Measurements from ENCODE around the gene C9orf72. TPM values are rescaled to one million over a fixed set of nuclear protein-coding genes. Genes with fewer than 3 reads are reported as not detected.
"Not testable (repeated sequence)": the region's sequence is repeated elsewhere in the genome, so short reads cannot be mapped to it uniquely, and the experiment has no call there.

C9orf72 gene
- total RNA-seq, 2 experiments from 2014 or later = 7.7 to 9.4 TPM

GRCh38 chr9:27520986-27521385 is 52.3 kb downstream of the C9orf72 start:
- Mint-ChIP-seq H3K4me3 (no peak overlapping the region), H3K27me3 (no peaks in the 10 kb centered on the region), H3K27ac (no peak overlapping the region), H3K36me3 (peaks cover 2% of the 10 kb centered on the region), H3K4me1 (no peaks in the 10 kb centered on the region), H3K9me3 (no peaks in the 10 kb centered on the region)
- no peak for DNase-seq

GRCh38 chr9:27519466-27520465 is 53.5 kb downstream of the C9orf72 start:
- no peak for DNase-seq
- Mint-ChIP-seq H3K27ac (no peak overlapping the region), H3K27me3 (no peaks in the 10 kb centered on the region), H3K4me1 (no peaks in the 10 kb centered on the region), H3K9me3 (no peaks in the 10 kb centered on the region), H3K4me3 (no peak overlapping the region), H3K36me3 (peaks cover 2% of the 10 kb centered on the region)

DNA sequence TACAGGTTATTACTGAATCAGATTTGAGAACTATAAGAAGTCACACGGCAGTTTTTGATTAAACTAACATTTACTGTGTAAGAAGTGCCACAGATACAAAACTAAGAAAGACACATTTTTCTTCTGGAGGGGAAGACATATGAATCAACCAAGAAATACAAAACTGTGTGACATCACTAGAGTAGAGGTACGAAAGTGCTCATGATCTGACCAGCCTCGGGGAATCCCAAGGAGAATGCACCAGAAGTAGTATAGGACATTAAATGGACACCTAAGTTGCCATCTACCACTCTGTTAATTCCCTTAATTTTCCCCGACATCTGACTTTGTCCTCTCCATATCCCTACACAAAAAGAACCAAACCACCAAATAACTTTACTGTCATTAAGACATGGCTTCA is 54.5 kb downstream of the C9orf72 start:
- Mint-ChIP-seq H3K4me3 (no peak overlapping the region), H3K36me3 (peaks cover 2% of the 10 kb centered on the region), H3K27ac (no peak overlapping the region), H3K4me1 (no peaks in the 10 kb centered on the region), H3K27me3 (no peaks in the 10 kb centered on the region), H3K9me3 (no peaks in the 10 kb centered on the region)
- DNase-seq = no peak

DNA sequence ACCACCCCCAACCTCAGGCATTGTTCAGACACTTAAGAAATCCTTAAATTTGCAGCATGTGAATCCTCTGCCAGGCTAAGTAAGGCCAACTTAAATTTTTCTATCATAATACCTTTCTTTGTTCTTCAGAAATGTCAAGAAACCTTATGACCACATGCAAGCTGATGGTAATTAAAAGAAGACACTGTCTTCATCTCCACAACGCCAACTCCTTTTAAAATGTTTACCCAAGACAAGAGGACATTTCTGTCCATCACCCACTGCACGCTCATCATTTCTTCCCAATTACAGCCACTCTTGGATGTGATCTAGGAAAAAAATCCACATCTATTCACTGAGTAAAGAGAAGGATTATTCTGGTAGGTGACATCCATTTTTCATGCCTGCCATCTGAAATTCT is 55.3 kb downstream of the C9orf72 start:
- no peak overlapping the region for H3K27ac Mint-ChIP-seq
- no peaks in the 10 kb centered on the region for H3K27me3 Mint-ChIP-seq
- peaks cover 6% of the 10 kb centered on the region for H3K36me3 Mint-ChIP-seq
- H3K9me3 Mint-ChIP-seq = no peaks in the 10 kb centered on the region
- no peak overlapping the region for H3K4me3 Mint-ChIP-seq
- no peak for DNase-seq
- H3K4me1 Mint-ChIP-seq = no peaks in the 10 kb centered on the region

DNA sequence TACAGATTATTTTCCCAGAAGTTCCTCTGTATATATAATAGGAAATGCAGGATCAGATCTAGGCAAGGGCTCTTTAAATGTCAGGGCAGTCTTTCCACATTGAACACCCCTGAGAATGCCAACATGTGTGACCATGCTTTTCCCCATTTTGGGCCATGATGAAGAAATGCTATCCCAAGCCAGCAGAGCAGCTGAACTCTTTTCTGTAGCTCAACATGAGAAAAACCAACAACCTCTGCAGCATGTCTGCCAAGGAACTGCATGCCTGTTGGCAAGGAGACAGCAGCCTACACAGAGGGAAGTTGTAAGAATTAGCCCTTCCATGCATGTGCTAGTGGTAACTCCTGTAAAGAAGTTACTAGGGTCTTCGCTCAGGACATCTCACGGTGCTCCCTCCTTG is 58.7 kb downstream of the C9orf72 start:
- no peak for DNase-seq
- Mint-ChIP-seq H3K4me1 (no peaks in the 10 kb centered on the region), H3K9me3 (no peaks in the 10 kb centered on the region), H3K4me3 (no peak overlapping the region), H3K27me3 (no peaks in the 10 kb centered on the region), H3K36me3 (peaks cover 6% of the 10 kb centered on the region), H3K27ac (no peak overlapping the region)

DNA sequence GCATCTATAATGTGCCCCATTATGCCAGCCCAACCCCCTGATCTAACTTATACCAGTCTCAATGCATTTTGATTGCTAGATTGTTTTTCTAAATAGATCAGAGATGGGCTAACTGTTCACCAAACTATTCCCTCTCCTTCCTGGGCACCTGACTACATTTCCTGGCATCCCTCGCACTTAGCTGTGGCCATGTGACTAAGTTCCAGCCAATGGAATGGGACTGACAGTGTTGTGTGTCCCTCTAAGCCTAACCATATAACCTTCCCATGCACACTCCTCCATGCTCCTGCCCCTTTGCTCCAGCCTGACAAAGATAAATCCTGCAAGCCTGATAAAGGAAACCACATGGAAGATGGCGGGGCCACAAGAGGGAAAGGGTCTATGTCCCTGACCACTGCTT is 61.5 kb downstream of the C9orf72 start:
- Mint-ChIP-seq H3K27ac (no peak overlapping the region), H3K36me3 (peaks cover 4% of the 10 kb centered on the region), H3K27me3 (no peaks in the 10 kb centered on the region), H3K4me1 (no peaks in the 10 kb centered on the region), H3K4me3 (no peak overlapping the region), H3K9me3 (no peaks in the 10 kb centered on the region)
- no peak for DNase-seq

DNA sequence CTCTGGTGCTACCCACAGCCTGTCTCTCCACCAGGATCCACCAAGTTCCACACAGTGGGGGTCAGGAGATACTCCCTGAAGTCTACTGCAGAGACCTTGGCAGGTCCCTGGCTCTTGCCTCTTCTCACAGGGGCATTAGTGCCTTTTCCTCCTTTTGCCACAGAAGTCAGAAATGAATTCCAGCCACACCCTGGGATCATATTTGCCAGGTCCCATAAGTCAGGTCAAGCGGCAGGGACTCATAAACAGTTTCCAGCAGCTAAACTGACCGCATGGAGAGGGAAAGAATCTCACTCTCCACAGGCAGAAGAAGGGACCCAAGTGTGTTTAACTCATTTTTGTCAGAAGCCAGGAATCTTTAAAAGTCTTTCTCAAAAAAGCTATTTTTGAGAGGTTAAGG is 62.5 kb downstream of the C9orf72 start:
- Mint-ChIP-seq H3K27me3 (no peaks in the 10 kb centered on the region), H3K27ac (no peak overlapping the region), H3K4me3 (no peak overlapping the region)

DNA sequence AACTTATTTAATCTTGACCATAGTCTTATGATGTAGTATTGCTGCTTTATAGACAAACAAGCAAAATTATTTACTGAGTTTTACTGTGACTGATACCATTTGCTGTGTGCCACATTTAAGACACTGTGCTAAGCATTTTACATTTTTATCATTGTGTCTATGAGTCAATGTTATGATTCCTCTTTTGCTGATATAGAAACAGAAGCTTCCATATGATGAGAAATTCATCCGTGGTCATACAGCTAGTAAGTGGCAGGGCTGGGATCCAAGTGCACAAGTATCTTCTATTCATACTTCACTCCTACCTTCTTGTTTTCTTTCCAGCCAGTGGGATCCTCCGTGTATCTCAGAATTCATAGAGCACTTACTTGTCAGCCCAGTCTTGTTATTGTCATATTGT is 66.3 kb downstream of the C9orf72 start:
- Mint-ChIP-seq H3K27me3 (no peaks in the 10 kb centered on the region), H3K4me3 (no peak overlapping the region), H3K9me3 (no peaks in the 10 kb centered on the region), H3K4me1 (peaks cover 4% of the 10 kb centered on the region), H3K36me3 (no peaks in the 10 kb centered on the region), H3K27ac (no peak overlapping the region)
- DNase-seq = no peak

More for the DNA sequence above, 62.5 kb downstream of the C9orf72 start:
- no peak for DNase-seq
- peaks cover 4% of the 10 kb centered on the region for H3K36me3 Mint-ChIP-seq
- peaks cover 3% of the 10 kb centered on the region for H3K4me1 Mint-ChIP-seq
- no peaks in the 10 kb centered on the region for H3K9me3 Mint-ChIP-seq

GRCh38 chr9:27505744-27506161 is 67.5 kb downstream of the C9orf72 start:
- Mint-ChIP-seq H3K4me3 (no peak overlapping the region), H3K27me3 (no peaks in the 10 kb centered on the region), H3K4me1 (peaks cover 4% of the 10 kb centered on the region), H3K36me3 (peaks cover 1% of the 10 kb centered on the region), H3K9me3 (no peaks in the 10 kb centered on the region), H3K27ac (no peak overlapping the region)
- no peak for DNase-seq

- no peak overlapping the region for H3K4me3 Mint-ChIP-seq
- H3K36me3 Mint-ChIP-seq = peaks cover 1% of the 10 kb centered on the region
- no peak overlapping the region for H3K27ac Mint-ChIP-seq
- no peaks in the 10 kb centered on the region for H3K27me3 Mint-ChIP-seq
- no peaks in the 10 kb centered on the region for H3K9me3 Mint-ChIP-seq
- DNase-seq = no peak
- peaks cover 9% of the 10 kb centered on the region for H3K4me1 Mint-ChIP-seq
These were observed 69.0 kb downstream of the C9orf72 start for GRCh38 chr9:27504259-27504658.

DNA sequence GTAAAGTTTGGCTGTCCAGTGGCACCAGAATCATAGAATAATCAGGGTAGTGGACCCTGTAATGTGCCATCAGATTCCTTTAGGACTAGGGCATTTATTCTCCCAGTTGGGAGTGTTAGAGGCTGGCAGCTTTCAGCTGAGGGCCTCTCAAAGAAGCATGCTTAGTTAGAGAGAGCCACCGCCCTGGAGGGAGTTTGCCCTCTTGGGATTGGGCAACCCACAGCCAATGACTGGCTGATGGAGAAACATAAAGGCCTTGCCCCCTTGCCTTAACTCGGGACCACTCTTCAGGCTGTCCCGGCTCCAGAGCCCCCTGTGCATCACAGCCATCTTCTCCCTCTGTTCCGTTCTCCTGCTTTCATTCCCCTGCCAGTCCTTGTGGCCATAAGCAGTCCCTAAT is 69.7 kb downstream of the C9orf72 start:
- Mint-ChIP-seq H3K4me3 (no peak overlapping the region), H3K36me3 (peaks cover 1% of the 10 kb centered on the region), H3K27ac (no peak overlapping the region), H3K9me3 (no peaks in the 10 kb centered on the region), H3K4me1 (peaks cover 12% of the 10 kb centered on the region), H3K27me3 (no peaks in the 10 kb centered on the region)
- no peak for DNase-seq

DNA sequence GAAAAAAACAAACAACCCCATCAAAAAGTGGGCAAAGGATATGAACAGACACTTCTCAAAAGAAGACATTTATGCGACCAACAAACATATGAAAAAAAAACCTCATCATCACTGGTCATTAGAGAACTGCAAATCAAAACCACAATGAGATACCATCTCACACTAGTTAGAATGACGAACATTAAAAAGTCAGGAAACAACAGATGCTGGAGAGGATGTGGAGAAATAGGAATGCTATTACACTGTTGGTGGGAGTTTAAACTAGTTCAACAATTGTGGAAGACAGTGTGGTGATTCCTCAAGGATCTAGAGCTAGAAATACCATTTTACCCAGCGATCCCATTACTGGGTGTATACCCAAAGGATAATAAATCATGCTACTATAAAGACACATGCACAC is 72.4 kb downstream of the C9orf72 start:
- H3K27ac Mint-ChIP-seq, DNase-seq, H3K9me3 Mint-ChIP-seq, H3K36me3 Mint-ChIP-seq, H3K4me3 Mint-ChIP-seq, H3K4me1 Mint-ChIP-seq, H3K27me3 Mint-ChIP-seq: not testable (repeated sequence)

GRCh38 chr9:27499451-27499850 is 73.8 kb downstream of the C9orf72 start:
- peaks cover 7% of the 10 kb centered on the region for H3K4me1 Mint-ChIP-seq
- no peaks in the 10 kb centered on the region for H3K27me3 Mint-ChIP-seq
- peaks cover 4% of the 10 kb centered on the region for H3K36me3 Mint-ChIP-seq
- H3K27ac Mint-ChIP-seq = no peak overlapping the region
- no peaks in the 10 kb centered on the region for H3K9me3 Mint-ChIP-seq
- no peak overlapping the region for H3K4me3 Mint-ChIP-seq
- DNase-seq = no peak

- no peak overlapping the region for H3K4me3 Mint-ChIP-seq
- no peaks in the 10 kb centered on the region for H3K9me3 Mint-ChIP-seq
- no peaks in the 10 kb centered on the region for H3K27me3 Mint-ChIP-seq
- H3K4me1 Mint-ChIP-seq = peaks cover 7% of the 10 kb centered on the region
- H3K36me3 Mint-ChIP-seq = peaks cover 8% of the 10 kb centered on the region
- no peak overlapping the region for H3K27ac Mint-ChIP-seq
- DNase-seq = no peak
These were observed 75.3 kb downstream of the C9orf72 start for GRCh38 chr9:27497883-27498417.

Measured in activated naive CD8-positive, alpha-beta T cell treated with anti-CD3 and anti-CD28 coated beads for 36 hours (primary cell).